Activated CD8-positive, alpha-beta memory T cell treated with anti-CD3 and anti-CD28 coated beads, Interleukin-2, amount 50 U/mL, for 24 hours (primary cell): Measurements from ENCODE around the gene TICRR.

Source experiments
- DNase-seq: peaks from one replicate; pipeline ENCODE4 v3.0.0-alpha.2; 2020; ENCODE audit errors: extremely low read depth

The TICRR gene

DNA sequence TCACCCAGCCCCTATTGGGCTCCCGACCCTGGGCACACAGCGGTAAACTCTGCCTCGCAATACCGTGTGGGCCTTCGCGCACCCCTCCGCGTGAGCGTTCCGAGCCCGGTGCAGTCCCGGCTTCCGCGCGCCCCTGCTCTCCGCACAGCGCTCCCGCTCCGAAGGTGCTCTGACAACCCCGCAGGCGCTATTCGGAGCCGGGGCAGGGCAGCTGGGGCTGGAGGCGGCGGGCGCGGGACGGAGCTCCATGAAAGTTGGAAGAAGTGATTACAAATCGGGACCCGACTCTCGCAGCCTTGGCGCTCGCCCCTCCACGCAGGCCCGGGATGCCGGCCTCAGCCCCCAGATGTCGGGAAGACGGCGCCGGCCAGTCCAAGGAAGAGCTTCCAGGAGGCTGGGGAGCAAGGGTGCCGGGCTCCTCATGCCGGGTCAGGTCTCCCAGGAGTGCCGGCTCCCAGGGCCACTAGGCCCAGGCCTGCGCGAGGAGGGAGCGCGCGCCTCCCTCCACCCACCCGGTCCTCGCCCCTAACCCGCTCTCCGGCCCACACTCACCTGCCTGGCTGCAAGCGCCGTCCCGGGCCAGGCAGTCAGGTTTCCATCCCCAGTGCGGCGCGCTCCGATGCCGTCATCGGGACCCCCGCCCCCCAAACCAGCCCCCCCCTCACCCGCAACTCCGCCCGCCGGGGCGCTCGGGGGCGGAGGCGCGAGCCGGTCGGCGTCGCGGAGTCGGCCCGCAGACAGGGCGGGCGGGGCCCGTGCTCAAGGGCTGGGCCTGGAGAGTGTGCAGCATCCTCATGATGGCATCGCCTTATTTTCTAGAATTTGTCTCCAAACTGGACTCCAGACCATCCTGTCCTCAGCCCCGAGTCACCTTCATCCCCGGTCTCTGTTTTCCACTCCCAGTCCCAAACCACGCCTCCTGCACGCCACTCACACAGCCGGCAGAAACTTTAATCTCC is 79.9 kb downstream of the TICRR start, which contains the start of gene KIF7:
Gene KIF7 (minus strand): TSS at position 621 of the 959 bp plus-strand sequence. CDS start 2,537 bp downstream, outside the sequence.
- DNase-seq, result no peak

DNA sequence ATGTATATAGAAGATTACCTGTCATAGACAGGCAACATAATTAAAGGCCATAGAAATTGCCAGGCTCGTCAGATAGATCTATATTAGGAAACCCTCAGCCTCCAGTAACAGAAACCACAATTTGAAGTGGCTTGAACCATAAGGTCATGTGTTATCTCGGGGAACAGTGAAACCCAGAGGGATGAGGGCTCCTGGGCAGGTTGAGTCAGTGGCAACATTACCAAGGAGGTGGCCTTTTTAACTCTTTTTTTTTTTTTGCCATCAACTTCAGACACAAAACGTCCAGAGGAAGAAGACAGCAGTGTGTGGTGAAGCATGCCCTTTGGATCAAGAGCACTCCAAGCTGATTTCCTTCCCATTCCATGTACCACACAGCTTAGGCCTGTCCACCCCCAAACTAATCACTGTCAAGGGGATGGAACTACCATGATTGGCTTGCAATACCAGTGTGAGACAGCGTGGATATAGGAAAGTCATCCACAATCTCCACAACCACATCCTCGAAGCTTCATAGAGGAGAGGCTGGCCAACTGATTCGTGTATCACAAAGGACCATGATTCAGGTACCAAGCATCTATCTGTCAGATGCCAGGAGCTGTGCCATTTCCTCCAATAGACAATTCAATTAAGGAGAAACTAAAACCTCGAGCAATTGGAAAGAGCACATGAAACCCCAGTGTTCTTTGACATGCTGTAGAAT is 81.0 kb downstream of the TICRR start:
- DNase-seq, result no peak

DNA sequence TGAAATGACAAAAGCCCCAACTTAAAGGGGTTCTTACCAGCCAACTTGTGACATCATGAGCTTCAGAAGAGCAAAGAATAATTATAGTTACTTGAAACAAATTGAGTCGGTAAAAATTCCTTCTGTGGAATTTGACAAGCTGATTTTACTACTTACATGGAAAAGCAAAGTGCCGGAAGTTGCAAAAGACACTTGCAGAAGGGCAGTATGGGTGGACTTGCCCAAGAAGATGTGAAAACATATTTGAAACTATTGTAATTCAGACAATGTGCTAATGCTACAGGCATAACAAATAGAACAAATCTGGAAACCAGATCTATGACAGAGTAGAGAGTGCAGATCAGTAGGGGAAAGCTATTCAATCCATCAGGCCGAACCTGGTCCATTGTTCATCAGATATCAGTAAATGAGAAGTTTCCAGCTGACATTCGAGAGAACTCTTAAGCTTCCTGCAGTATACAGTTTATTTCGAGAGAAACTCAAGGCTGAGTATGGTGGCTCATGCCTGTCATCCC is 82.5 kb downstream of the TICRR start:
- no peak for DNase-seq

DNA sequence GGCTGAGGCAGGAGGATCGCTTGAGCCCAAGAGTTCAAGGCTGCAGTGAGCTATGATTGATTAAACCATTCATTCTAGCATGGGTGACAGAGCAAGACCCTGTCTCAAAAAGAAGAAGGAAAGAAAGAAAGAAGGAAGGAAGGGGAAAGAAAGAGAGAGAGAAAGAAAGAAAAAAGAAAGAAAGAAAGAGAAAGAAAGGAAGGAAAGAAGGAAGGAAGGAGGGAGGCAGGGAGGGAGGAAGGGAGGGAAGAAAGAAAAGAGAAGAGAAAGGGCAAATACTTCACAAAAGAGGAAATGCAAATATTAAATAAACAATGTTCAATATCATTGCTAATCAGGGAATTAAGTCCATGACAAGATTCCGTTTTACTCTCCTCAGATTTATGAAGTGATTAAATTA is 84.0 kb downstream of the TICRR start:
- DNase-seq, result no peak

DNA sequence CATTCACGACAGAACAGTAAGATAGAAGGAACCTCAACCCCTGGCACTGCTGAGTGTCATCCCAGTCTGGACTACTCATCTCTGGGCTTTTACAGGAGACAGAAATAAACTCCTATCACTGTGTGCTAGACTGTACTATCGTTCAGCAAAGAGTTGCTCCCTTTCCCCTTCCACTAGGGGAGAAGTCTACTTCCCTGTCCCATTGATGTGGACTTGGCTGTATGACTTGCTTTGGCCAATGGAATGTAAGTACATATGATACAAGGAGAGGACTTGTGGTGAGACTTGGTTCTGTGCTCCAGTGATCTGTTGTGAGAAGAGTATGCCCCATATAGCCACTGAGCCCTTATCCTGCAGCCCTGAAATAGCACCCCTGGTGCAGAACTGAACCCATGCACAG is 85.3 kb downstream of the TICRR start:
- no peak for DNase-seq

DNA sequence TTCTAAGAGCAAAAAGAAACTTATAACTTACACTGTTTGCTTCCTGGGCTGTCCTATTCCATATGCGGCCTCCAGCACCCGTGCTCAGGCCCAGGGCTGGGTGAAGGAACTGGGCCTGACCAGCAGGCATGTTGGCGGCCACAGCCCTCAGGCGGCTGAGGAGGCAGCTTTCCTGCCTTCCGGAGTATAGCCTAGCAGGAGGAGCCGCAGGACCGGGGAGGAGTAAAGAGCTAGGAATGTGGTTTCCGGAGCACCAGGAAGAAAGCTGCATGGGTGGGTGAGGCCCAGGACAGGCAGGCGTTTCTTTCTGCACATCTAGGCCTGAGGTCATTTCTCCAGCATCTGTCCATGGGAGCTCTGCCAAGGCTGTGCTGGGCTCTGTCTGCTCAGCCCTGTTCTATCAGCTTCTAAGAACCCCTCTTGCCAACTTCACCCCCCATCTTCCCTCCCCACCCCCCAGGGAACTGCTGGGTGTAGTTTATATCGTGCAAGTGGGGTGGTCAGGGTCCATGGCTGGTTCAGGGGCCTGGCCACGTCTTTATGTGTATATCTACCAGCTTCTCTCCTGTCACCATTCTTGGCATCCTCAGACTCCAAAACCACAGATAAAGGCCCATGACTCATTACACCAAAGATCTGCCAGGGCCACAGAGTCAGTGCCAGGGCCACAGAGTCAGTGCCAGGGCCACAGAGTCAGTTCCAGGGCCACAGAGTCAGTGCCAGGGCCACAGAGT is 87.8 kb downstream of the TICRR start:
- no peak for DNase-seq

DNA sequence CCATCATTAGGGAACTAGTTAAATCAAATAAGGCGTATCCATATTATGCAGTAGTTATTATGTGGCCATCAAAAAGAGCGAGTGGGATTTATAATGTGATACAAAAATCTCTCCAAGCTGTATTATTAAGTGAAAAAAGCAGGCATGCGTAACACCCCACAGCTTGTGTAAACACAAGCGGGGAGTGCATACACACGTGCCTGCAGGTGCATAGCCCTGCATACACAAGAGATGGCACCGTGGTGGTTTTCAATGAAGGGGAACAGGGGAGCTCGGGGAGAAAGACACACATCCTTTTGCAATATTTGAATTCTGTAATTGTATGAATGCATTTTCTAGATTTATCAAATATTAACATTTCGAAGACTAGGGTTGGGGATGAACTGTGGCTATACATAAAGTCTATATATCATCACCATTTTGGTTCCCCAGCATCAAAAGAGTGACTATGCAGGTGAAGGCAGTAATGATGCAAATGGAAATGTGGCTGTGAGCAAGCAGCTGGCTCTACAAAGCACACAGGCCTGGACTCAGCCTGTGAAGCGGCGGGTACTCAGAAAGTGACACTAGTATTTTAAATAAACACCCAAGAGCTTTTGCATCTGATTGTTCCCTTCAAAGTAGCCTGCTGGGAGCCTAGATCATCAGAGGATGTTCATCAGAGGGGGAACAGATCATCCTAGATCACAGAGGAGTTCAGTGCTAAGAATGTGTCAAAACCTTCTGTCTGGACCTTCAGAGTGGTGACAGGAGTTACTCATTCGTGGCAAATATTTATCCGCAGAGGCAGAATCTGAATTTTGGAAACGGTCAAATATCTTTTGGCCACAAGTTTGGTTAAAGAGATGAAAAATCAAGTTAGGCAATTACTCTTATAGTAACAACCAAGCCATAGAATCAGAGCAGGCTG is 89.4 kb downstream of the TICRR start:
- DNase-seq, result no peak

DNA sequence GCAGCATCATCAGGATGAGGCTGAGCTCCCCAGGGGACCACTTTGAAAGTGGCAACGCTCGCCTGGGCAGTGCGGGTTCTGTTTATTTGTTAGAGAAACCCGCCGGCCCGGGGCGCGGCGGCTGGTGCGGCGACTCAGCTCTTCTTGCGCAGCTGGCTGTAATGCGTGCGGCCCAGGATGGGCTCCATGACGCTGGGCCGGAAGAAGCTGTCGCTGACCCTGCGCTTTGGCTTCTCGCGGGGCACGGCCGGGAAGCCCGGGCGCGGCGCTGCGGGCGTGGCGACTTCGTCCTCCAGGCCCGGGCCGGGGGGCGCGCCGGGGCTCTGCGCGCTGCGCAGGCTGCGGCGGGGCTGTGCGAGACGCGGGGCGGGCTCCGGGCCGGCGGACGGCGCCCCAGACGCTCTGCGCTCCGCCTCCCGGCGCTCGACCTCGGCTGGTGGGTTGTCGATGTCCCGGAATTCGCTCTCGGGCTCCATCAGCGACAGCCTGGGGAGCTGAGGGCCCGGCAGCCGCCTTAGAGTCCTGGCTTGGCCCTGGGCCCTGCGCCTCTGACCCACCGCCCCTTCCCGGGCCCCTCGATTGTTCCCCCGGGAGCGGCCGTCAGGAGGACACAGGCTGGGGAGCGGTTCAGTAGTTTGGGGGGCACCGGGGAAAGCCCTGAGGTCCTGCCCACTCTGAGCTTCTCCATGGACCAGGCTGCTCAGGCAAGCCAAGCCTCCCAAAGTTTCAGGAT is 90.3 kb downstream of the TICRR start:
- DNase-seq, result no peak

DNA sequence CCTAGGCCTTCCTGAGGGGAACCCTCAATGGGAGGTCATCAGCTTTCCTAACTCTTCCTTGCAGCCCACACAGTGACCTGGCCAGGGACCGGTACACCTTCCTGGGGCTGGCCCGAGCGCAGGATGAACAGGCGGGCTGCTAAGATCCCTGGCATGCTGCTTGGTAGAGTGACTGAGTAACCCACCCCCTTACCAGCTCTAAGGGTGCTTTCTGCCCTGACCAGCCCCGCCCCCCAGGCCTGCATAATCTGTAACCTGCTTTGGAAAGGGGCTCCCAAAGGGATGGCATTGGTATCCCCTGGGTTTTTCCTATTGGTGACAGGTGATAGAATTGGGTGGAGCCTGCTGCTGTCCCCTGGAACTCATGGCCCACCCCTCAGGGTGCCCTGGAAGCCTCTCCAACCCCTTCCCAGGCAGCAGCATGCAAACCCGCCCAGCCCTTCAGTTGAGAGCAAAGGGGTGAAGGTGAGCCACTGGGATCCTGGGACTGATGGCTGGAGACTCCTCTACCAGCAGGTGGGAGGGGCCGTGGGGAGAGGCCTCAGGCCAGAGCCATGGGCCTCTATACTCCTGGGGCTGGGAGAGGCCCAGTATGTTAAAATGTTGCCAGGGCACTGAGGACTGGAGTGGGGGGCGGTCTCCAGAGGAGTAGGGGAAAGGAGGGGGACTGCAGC is 91.1 kb downstream of the TICRR start:
- DNase-seq, result no peak

DNA sequence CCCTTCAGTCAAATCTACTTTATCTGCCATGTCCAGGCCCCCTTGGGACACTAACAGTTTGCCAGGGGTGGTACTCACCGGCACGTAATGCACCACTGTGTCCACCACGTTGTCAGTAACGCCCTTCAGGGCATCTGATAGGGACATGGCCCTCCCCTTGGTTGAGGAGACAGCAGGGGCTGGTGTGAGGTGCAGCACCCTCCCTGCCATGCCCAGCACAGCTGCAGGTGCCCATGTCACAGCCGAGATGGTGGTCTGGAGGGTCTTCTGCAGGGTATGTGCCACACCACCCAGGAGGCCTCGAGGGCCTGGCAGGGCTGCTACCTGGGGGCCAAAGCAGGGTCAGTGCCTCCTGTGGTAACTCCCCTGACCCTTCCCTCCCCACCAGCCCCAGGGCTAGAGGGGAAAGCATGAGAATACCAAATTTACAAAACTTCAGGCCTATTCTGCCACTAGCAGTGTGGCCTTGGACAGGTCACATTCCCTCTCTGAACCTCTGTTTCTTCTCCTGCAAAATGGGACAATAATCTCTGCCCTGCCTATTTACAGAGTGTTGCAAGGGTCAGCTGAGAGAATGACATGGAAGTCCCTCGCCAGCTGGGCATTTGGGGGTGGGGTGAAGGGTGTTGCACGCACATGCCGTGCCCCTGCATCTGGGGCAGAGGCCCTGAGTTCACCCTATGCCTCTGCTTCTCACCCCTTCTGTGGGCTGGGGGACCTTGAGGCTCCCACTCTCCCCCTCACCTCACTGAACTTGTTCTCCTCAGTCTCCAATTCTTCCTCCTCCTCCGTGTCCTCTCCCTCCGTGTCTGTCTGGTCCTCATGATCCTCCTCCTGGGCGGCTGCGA is 91.8 kb downstream of the TICRR start:
- no peak for DNase-seq

DNA sequence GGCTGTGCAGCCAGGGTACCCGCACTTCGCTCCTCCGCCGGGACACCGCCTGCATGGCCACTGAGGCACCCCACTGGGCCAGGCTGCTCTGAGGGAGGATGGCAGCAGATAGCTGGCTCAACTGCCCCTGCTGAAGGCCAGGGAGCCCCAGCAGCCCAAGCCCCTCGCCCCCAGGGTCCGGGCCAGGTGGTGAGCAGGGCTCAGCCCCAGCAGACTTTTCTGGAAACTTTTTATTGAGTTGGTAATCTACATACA is 92.4 kb downstream of the TICRR start:
- no peak for DNase-seq

DNA sequence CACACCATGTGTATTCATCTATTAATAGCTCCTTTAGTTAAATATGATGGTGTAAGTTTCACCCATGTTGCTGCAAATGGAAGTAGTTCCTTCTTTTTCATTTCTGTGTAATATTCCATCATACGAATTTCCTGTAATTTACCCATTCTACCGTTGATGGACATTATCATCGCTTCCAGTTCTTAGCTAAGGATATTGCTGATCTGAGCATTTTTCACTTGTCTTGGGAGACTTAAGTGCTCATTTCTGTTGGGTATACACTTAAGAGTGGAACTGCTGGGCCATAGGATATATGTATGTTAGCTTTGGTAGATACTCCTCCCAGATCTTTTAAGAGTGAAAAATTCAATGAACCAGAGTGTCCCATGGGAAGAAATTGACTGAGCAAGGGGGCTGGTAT is 92.9 kb downstream of the TICRR start:
- no peak for DNase-seq

DNA sequence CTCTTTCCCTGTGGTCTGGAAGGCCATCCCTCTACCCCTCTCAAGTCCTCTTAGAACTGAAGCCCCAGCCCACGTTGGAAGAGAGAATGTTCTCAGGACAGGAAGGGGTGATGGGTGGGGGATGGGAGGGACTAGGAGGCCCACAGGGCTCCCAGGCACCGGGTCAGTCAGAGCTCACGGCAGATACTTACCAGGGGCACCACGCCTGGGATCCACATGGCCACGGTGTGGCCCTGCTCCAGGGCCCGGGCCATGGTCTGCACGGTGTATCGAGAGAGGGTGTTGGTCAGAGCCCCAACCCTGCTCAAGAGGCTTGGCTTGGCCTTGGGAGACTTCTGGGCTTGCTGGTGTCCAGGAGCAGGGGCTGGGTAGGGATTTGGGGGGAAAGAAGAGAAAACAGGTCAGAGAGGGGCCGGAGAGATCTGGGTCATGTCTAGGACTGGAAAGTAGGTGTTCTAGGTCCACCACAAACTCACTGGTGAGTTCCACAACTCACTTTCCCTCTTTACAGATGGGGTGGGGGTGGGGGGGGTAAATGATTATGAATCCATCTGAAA is 94.1 kb downstream of the TICRR start:
- no peak for DNase-seq

DNA sequence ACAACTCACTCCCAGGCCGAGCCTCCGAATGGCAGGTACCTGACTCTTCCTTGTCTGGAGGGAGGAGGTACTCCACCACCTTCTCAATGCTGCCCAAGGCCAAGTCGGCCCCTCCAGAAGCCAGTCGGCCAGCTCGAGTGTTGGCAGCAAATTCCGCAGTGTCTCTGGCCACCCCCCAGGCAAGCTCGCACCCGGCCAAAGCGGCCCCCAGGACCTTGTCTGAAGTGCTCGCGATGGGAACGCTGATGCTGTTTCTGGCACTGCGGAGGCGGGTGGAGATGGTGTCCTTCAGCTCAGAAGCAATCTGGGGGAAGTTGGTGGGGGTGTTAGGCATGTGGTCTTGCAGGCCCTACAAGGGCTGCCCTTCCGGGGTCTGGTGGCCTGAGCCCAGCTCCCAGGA is 94.7 kb downstream of the TICRR start:
- DNase-seq, result no peak

DNA sequence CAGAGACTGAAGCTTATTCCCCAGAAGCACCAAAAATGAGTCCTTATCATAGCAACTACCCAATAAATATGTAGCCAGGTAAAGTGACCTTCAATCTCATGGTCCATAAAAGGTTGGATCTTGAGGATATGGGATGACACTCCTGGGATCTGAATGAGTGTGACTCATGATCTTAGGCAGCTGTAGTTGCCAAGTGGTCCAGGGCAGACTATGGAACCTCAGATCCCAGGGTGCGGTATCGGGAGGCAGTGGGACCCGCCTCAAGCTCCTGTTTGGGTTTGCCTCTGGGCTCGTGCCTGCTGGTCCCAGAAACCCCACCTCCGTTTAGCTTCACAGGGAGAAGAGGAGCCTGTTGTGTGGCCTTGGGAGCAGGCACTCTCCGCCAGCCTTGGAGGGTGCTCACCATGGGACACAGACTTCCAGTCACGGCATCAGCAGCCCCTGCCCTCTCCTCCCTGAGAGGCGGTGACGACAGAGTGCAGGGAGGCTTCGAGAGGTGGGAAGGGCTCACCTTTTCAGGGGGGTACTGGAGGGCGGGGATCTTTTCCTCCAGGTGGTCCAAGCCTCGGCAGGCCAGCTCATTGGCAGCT is 95.8 kb downstream of the TICRR start:
- DNase-seq, result no peak

DNA sequence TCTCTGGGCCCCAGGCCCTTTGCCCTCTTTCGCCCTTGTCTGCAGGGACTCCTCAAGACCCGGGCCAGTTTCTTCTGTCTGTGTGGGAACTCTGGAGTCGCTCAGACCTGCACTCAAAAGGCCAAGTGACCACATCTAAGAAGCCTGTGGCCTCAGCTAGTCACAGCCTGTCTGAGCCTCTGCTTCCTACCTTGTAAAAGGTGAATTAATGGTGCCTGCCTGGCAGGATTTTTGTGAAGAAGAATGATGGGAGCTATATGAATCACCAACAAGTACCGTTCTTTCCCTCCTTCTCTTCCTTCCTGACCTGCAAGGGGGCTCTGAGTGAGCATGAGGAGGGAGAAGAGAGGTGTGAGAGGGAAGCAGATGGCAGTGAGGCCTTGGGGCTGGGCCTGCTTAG is 96.4 kb downstream of the TICRR start:
- no peak for DNase-seq

DNA sequence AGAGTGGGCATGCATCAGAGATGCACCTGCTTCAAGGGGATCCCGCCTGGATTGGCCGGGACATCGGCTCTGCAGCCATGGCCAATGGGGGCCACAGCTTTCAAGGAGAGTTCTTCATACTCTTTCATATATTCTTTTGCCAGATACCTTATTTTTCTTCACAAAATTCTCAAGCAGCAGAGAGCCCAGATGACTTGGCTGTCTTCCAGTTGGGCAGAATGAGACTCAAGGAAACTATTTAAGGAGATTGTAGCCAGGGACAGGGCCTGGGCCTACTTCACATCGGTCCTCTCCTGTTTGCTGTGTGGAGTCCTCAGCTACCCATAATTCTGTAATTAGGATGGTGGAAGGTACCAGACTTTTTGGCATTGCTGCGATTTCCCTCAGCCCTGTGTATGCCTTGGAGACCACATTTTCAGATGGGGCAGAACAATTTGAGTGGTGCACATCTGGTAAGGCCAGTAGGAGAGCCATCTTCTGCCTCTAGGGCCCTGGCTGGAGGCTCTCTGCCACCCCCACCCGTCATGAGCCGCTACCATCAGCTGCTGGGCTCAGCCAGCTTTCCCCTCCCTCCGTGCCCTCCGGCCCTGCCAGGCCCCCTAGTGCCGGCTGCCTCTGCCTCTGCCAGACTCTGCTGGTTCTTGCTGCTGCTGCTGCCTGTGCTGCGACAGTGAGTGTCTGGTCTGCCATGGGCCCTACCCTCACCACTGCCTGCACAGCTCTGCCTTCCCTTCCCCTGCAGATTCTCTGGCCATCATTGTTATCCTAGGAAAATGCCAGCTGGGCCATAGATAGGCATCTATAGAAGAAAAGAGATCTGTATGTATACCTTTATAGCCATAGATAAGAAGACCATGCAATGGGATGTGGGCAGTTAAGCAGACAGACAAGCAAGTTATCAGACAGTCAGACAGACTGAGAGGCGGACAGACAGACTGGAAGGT is 97.2 kb downstream of the TICRR start:
- DNase-seq, result no peak
